Measurements from ENCODE around the gene SRSF6.

DNA sequence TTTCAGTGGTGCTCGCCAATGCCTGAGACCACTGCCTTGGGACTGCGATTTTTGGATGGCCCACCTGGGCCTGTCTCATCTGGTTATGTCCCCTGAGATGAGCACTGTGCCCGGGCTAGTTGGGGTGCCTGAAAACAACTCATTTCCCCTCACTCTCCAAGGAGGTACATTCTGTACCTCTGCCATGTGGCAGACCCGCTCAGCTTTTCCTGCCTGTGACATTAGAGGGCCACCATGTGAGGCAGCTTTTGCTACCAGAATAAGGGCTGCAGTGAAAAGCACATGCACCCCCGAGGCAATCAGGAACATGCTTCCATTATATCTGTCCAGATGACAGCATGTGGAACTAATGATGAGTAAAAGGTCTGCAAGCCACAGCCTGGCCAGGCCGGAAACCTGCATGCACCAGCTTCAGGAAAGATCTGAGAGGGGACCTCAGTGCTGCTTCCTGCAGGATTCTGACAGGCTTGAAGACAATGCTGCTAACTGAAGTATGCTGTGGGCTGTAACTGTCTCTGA lies 11.3 kb upstream of the SRSF6 start:
- TF ChIP-seq, protein P1, sequence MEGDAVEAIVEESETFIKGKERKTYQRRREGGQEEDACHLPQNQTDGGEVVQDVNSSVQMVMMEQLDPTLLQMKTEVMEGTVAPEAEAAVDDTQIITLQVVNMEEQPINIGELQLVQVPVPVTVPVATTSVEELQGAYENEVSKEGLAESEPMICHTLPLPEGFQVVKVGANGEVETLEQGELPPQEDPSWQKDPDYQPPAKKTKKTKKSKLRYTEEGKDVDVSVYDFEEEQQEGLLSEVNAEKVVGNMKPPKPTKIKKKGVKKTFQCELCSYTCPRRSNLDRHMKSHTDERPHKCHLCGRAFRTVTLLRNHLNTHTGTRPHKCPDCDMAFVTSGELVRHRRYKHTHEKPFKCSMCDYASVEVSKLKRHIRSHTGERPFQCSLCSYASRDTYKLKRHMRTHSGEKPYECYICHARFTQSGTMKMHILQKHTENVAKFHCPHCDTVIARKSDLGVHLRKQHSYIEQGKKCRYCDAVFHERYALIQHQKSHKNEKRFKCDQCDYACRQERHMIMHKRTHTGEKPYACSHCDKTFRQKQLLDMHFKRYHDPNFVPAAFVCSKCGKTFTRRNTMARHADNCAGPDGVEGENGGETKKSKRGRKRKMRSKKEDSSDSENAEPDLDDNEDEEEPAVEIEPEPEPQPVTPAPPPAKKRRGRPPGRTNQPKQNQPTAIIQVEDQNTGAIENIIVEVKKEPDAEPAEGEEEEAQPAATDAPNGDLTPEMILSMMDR (IDR thresholded peaks at IDR 0.05) = no peak
- TF ChIP-seq EZH2 (IDR thresholded peaks at IDR 0.05) = no peak
- no peak for TF ChIP-seq EZH2phosphoT487 (IDR thresholded peaks at IDR 0.05)
